Muscle of leg (tissue), 11 donors: ENCODE data around the gene BCAS3. TPM values are rescaled to one million over a fixed set of nuclear protein-coding genes. Genes with fewer than 3 reads are reported as not detected.
"Not testable (repeated sequence)": the region's sequence is repeated elsewhere in the genome, so short reads cannot be mapped to it uniquely, and the experiment has no call there.

Experiments
- DNase-seq: peaks from one replicate; pipeline ENCODE4 v3.0.0; 2013
- H3K27ac ChIP-seq: one replicate; pipeline ENCODE4 v1.5.1; 2013; ENCODE audit warnings: mild to moderate bottlenecking, low read length, control low read depth
- H3K27me3 ChIP-seq: one replicate; pipeline ENCODE4 v1.6.1; 2013; ENCODE audit warnings: low read length; ENCODE audit not compliant: control insufficient read depth, insufficient read depth
- H3K36me3 ChIP-seq: one replicate; pipeline ENCODE4 v1.6.1; 2013; ENCODE audit warnings: low read length; ENCODE audit not compliant: control insufficient read depth, insufficient read depth
- H3K4me1 ChIP-seq: one replicate; pipeline ENCODE4 v1.6.1; 2013; ENCODE audit warnings: low read length; ENCODE audit not compliant: control insufficient read depth, insufficient read depth
- H3K4me3 ChIP-seq: one replicate; pipeline ENCODE4 v1.5.1; 2013; ENCODE audit warnings: low read length, control low read depth
- H3K9me3 ChIP-seq: replicated peaks from 2 replicates; pipeline ENCODE4 v1.6.1; 2013; ENCODE audit warnings: low read depth, low read length; ENCODE audit not compliant: control insufficient read depth
- WGBS: methylation state at CpG from one replicate; pipeline ENCODE4 v1.1.5; 2013; ENCODE audit warnings: missing lambda C conversion rate; ENCODE audit not compliant: insufficient coverage; 5-methylcytosine and 5-hydroxymethylcytosine counted together
- polyA plus RNA-seq, 8 donors: library from polyadenylated mRNA; unstranded; fragments of 120-200 nt; gene quantifications; one replicate each; pipeline versions ENCODE4 v1.2.1 to v1.2.3, GENCODE V29; 2013; ENCODE audit warnings: inconsistent platforms in 1 of 8, low replicate concordance in 1 of 8; ENCODE audit not compliant: insufficient read length in 8 of 8, insufficient read depth in 1 of 8
- total RNA-seq: library from RNA; stranded (reverse); fragments of 120-200 nt; gene quantifications from one replicate; pipeline ENCODE4 v1.2.4, GENCODE V29; 2013

Gene BCAS3
- total and polyA plus RNA-seq, 9 donors: 7.6 to 15.8 (median 9.5) TPM

GRCh38 chr17:61240851-61241468, 563.3 kb downstream of the BCAS3 start:
- WGBS: 100% methylated on average over 1 of the region's 5 CpGs
- Histone ChIP-seq H3K36me3 (no peaks in the 10 kb centered on the region), H3K27me3 (no peaks in the 10 kb centered on the region), H3K4me3 (no peak overlapping the region), H3K9me3 (peaks cover 4% of the 10 kb centered on the region), H3K4me1 (peaks cover 5% of the 10 kb centered on the region), H3K27ac (no peak overlapping the region)
- no peak for DNase-seq

GRCh38 chr17:61244988-61245387, 567.3 kb downstream of the BCAS3 start:
- not testable (repeated sequence) for H3K4me3 ChIP-seq, DNase-seq, H3K27me3 ChIP-seq, H3K9me3 ChIP-seq, H3K4me1 ChIP-seq, H3K36me3 ChIP-seq, H3K27ac ChIP-seq
- 93% methylated on average over 2 of the region's 8 CpGs for whole genome bisulfite sequencing

DNA sequence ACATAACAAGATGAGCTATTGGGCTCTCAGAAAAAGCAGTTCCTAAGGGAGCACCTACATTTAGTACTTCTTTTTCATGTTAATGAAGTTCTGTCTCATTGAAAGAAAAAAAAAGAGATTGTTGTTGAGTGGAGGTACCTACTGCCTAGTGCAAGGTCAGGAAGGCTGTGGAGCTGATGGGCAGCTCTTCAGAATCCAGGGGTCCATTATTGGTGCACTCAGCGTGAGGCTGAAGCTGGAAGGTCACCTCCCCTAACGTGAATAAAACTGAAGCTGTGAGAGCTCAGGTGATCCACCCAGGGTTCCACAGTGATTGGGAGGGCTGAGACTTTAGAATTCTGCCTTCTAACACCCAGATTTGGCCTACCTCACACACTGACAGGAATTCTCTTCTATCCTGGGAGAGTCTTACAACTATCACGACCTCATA, 568.1 kb downstream of the BCAS3 start:
- H3K4me1 ChIP-seq: peaks cover 7% of the 10 kb centered on the region
- H3K27ac ChIP-seq: no peak overlapping the region
- no peak overlapping the region for H3K4me3 ChIP-seq
- WGBS: no CpG with 5 or more reads among the region's 3 CpGs
- DNase-seq: no peak
- H3K36me3 ChIP-seq: no peaks in the 10 kb centered on the region
- H3K9me3 ChIP-seq: no peaks in the 10 kb centered on the region
- no peaks in the 10 kb centered on the region for H3K27me3 ChIP-seq

GRCh38 chr17:61247439-61247838, 569.8 kb downstream of the BCAS3 start:
- DNase-seq: peak; percentile 76
- 0% methylated on average over 1 of the region's 3 CpGs for WGBS
- H3K27ac ChIP-seq: no peak overlapping the region
- H3K4me3 ChIP-seq: no peak overlapping the region
- no peaks in the 10 kb centered on the region for H3K9me3 ChIP-seq
- H3K36me3 ChIP-seq: no peaks in the 10 kb centered on the region
- peaks cover 15% of the 10 kb centered on the region for H3K4me1 ChIP-seq
- H3K27me3 ChIP-seq: no peaks in the 10 kb centered on the region

DNA sequence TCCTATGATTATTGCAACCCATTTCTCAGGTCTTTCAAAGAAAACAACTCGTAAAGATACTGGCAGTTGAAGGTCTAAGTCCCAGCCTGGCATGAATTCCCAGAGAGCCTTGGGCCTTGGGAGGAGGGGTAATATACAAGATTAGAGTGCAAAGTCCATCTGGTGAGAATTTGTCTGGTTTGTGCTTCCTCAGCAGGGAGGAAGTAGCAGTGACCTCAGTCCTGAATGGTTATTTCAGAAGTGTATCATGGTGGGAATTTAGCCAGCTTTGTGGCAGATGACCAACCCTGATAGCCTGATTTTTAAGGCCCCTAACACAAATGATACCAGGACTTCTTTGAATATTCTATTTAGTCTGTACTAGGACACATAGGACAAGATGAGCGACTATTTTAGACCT, 570.7 kb downstream of the BCAS3 start:
- no peaks in the 10 kb centered on the region for H3K9me3 ChIP-seq
- no CpG with 5 or more reads among the region's 2 CpGs for WGBS
- no peak overlapping the region for H3K4me3 ChIP-seq
- no peaks in the 10 kb centered on the region for H3K36me3 ChIP-seq
- peaks cover 19% of the 10 kb centered on the region for H3K4me1 ChIP-seq
- DNase-seq: no peak
- H3K27me3 ChIP-seq: no peaks in the 10 kb centered on the region
- no peak overlapping the region for H3K27ac ChIP-seq

DNA sequence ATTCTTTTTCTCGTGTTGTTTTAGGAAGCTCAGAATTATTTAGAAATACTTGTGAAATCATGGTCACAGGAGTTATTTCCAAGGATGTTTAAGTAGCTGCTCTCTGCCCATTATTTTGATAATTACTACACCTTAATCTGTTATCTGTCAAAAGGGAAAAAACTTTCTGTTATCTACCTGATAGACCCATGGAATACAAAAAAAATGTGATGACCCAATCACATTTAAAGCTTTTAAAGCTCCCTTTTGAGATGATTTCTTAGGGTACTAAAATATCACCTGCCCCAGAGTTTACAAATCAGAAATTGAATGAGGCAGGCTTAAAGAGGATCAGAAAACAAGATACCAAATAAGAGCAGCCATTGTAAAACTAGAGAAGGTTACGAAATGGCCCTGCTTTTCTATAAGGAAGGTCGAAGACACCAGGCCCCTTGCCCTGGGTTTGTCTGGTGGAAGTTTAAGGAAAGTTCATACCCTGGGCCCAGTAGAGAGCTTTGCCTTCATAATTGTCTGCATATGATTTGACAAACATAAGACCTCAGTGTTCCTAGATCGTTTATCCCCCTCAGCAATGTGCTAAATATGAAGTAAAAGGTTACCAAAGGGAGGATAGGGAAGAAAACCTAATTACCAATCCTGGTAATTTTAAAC, 572.1 kb downstream of the BCAS3 start:
- no peak for DNase-seq
- Histone ChIP-seq H3K27ac (no peak overlapping the region), H3K4me1 (peaks cover 21% of the 10 kb centered on the region), H3K36me3 (no peaks in the 10 kb centered on the region), H3K9me3 (no peaks in the 10 kb centered on the region), H3K4me3 (no peak overlapping the region), H3K27me3 (no peaks in the 10 kb centered on the region)
- WGBS: no CpG with 5 or more reads among the region's 4 CpGs

DNA sequence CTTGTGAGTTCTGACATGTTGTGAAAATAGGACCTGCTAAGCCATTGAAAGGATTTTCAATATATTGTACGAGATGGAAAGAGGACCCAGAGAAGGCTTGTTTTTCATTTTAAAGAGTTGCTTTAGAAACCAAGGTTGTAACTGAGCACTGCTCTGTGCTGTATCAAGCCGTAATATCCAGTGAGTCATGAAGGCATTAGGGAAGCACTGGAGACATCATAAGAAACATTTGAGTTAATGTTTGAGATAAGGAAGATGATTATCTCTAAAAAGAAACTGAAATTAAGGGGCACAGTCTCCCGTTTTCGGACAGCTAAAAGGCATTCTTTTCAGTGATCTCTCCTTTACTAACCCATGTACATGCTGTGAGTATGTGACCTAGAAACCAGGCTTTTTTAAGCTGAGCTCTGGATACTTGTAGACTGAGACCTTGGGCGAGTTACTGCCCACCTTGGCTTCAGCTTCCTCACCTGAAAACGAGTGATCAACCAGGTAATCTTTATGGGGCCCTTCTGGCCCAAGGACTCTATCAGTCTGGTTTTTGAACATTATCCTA, 572.8 kb downstream of the BCAS3 start:
- Histone ChIP-seq H3K27ac (no peak overlapping the region), H3K4me1 (peaks cover 21% of the 10 kb centered on the region)

DNA sequence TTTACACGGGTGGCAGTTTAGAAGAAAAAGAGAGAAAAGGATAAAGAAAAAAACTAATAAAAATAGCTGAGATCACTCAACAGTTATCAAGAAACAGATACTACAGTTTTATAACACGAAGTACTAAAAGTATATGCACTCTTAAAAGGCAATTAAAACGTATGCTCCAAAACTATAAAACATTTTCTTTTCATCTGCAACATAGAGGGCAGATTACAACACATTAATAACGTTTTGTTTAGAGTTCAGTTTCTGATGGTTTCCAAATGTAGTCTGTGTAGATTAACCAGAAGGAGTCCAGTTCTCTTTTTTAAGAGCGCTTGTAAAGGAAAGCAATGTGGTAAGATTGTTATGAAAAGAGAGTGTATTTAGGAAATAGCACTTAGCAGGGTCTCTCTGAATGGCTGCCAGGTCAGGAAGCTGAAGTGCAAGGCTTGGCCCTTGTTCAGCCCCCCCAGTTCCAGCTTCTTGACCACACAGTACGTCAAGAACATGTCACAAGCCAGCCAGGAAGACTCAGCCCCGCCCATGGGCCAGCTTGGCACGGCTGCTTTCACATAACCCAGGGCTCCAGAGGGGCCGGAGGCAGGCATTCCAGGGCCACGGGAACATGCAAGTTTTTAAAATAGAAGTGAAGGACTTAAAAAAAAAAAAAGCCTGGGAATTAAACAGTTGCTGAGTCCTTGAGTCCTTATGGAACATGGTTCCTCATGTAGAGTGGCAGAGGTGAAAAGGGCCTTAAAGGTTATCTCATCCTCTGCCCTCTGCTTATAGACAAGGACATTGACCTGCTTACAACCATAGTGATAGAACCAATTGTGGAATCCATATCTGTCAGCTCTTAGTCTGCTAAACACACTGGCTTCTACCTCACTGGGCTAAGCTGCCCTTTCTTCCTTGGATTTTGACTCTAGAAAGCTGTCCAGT, 574.6 kb downstream of the BCAS3 start:
- 11% methylated on average over 5 of the region's 10 CpGs for WGBS
- Histone ChIP-seq H3K9me3 (no peaks in the 10 kb centered on the region), H3K4me1 (peaks cover 21% of the 10 kb centered on the region), H3K36me3 (no peaks in the 10 kb centered on the region), H3K27me3 (no peaks in the 10 kb centered on the region), H3K4me3 (no peak overlapping the region), H3K27ac (peak overlapping the region; percentile 67)
- peak; percentile 89 for DNase-seq

More for the DNA sequence above, 572.8 kb downstream of the BCAS3 start:
- Histone ChIP-seq H3K4me3 (no peak overlapping the region), H3K36me3 (no peaks in the 10 kb centered on the region), H3K9me3 (no peaks in the 10 kb centered on the region), H3K27me3 (no peaks in the 10 kb centered on the region)
- no peak for DNase-seq
- 64% methylated on average over 4 of the region's 6 CpGs for WGBS

DNA sequence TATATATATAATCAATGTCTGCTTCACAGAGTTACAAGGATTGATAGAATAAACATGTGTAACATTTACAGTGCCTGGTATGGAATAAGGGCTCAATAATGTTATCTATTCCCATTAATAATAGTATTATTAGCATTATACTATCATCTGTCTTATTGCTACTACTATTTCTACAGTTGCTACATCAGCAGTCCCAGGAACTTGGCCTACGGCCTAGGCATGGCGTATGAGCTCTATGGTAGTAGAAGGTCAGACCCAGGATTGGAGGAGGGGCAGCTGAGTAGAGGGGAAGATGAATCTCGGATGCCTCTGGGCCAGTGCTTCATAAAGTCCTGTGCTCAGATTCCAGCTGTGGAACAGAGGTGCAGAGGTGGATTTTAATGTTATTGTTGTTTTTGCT, 575.7 kb downstream of the BCAS3 start:
- Histone ChIP-seq H3K27me3 (no peaks in the 10 kb centered on the region), H3K4me1 (peaks cover 15% of the 10 kb centered on the region), H3K9me3 (no peaks in the 10 kb centered on the region), H3K27ac (peak overlapping the region; percentile 67), H3K4me3 (no peak overlapping the region), H3K36me3 (no peaks in the 10 kb centered on the region)
- DNase-seq: peak; percentile 62
- WGBS: 67% methylated on average over 3 of the region's 3 CpGs
